ENCODE measurements around the gene EMP2.
A peak's percentile ranks its signal among the peaks of the same experiment; 100 is the strongest.
"Not testable (repeated sequence)": the region's sequence is repeated elsewhere in the genome, so short reads cannot be mapped to it uniquely, and the experiment has no call there.

Gene EMP2

GRCh38 chr16:10547708-10548107, 32.7 kb downstream of the EMP2 start:
- DNase-seq: no peak

- no peak for DNase-seq
Measured at GRCh38 chr16:10543231-10543977, 37.0 kb downstream of the EMP2 start.

GRCh38 chr16:10541366-10541765, 39.0 kb downstream of the EMP2 start:
- DNase-seq: no peak

GRCh38 chr16:10539793-10540192, 40.6 kb downstream of the EMP2 start:
- DNase-seq: no peak

GRCh38 chr16:10539236-10539635, 41.2 kb downstream of the EMP2 start:
- DNase-seq: no peak

- DNase-seq: no peak
Measured at GRCh38 chr16:10538583-10538982, 41.8 kb downstream of the EMP2 start.

- DNase-seq: no peak
Measured at GRCh38 chr16:10537946-10538345, 42.5 kb downstream of the EMP2 start.

- no peak for DNase-seq
Measured at GRCh38 chr16:10536814-10537389, 43.5 kb downstream of the EMP2 start.

GRCh38 chr16:10536328-10536727, 44.1 kb downstream of the EMP2 start:
- not testable (repeated sequence) for DNase-seq

- no peak for DNase-seq
Measured at GRCh38 chr16:10535461-10535860, 44.9 kb downstream of the EMP2 start.

- DNase-seq: no peak
Measured at GRCh38 chr16:10534748-10535147, 45.6 kb downstream of the EMP2 start.

GRCh38 chr16:10533612-10534011, 46.8 kb downstream of the EMP2 start:
- not testable (repeated sequence) for DNase-seq

GRCh38 chr16:10531582-10531981, 48.8 kb downstream of the EMP2 start:
- DNase-seq: no peak

- no peak for DNase-seq
Measured at GRCh38 chr16:10530685-10531084, 49.7 kb downstream of the EMP2 start.

- DNase-seq: no peak
Measured at GRCh38 chr16:10529895-10530669, 50.3 kb downstream of the EMP2 start.

GRCh38 chr16:10528635-10529034, 51.8 kb downstream of the EMP2 start:
- DNase-seq: no peak

GRCh38 chr16:10526962-10527361, 53.4 kb downstream of the EMP2 start:
- no peak for DNase-seq

- DNase-seq: no peak
Measured at GRCh38 chr16:10525214-10525825, 55.1 kb downstream of the EMP2 start.

- DNase-seq: no peak
Measured at GRCh38 chr16:10522966-10523365, 57.4 kb downstream of the EMP2 start.

GRCh38 chr16:10521681-10522274, 58.6 kb downstream of the EMP2 start:
- DNase-seq: peak; percentile 30 to 34

- no peak for DNase-seq
Measured at GRCh38 chr16:10520869-10521578, 59.4 kb downstream of the EMP2 start.
